Adrenal gland (tissue), 5 donors: ENCODE measurements around the gene SMG6.

Source experiments
- POLR2A ChIP-seq, 2 donors: fragments of 450-650 bp; IDR thresholded peaks; one replicate each; pipeline ENCODE4 v1.6.1; 2017; ENCODE audit warnings: antibody characterized with exemption in 2 of 2, mild to moderate bottlenecking in 2 of 2, moderate library complexity in 1 of 2
- TF ChIP-seq, protein P1 (sequence below), 6 experiments: fragments of 450-650 bp in 4 of 6; fragments of 200-600 bp in 2 of 6; sonication (generic) in 1 of 6; IDR thresholded peaks; 1 replicate in 5 of 6; 2 replicates in 1 of 6; pipeline versions ENCODE4 v1.5.1 to v1.8.0; 2016 to 2021; ENCODE audit warnings: antibody characterized with exemption in 6 of 6, mild to moderate bottlenecking in 2 of 6, moderate library complexity in 1 of 6
- donor health status: DM: no; HTN: no; CAD: no.

DNA sequence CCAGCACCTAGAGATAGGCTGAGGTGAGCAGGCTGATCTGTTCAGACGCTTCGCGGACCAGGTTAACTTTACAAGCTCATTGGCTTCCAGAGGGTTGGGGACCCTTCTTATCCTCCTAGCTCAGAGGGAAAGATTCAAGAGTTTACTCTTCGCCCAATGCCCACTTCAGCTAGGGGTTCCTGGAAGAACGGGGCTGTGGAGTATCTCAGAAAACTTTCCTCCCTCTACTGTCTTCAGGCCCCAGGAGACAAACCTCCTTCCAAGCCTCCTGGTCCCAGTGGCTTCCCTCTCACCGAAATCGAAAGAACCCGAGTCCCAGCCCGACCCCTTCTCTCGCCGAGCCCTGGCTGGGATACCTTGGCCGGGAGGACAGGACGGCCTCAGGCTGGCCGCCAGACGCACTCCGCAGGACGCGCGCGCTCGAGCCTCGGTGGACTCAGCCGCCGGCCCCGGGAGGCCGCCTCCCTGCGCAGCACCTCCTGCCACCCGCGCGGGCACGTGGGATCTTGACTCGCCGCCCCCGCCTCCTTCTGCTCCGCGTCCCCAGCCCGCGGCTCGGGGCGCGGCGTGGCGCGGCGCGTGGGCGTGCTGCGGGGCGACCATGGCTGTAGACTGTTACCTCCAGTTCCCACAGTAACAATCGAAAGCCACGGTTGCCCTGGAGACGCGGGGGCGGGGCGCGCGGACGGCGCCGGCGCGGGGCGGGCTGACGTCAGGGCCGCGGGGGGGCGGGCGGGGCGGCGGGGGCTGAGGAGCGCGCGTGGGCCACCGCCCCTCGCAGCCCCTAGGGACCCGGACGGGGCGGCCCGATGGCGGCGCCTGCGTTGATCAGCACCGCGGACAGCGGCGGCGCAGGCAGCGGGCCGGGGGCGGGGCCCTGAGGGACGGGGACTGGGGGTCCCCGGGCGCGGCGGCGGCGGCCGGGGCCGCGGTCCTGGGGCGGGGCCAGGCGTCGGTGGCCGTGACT lies 254.0 kb downstream of the SMG6 start:
- TF ChIP-seq, protein P1, sequence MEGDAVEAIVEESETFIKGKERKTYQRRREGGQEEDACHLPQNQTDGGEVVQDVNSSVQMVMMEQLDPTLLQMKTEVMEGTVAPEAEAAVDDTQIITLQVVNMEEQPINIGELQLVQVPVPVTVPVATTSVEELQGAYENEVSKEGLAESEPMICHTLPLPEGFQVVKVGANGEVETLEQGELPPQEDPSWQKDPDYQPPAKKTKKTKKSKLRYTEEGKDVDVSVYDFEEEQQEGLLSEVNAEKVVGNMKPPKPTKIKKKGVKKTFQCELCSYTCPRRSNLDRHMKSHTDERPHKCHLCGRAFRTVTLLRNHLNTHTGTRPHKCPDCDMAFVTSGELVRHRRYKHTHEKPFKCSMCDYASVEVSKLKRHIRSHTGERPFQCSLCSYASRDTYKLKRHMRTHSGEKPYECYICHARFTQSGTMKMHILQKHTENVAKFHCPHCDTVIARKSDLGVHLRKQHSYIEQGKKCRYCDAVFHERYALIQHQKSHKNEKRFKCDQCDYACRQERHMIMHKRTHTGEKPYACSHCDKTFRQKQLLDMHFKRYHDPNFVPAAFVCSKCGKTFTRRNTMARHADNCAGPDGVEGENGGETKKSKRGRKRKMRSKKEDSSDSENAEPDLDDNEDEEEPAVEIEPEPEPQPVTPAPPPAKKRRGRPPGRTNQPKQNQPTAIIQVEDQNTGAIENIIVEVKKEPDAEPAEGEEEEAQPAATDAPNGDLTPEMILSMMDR (IDR thresholded peaks at IDR 0.05): peak in 1 of 6 experiments; percentile 5
- TF ChIP-seq POLR2A (IDR thresholded peaks at IDR 0.05): no peak
